ENCODE measurements around the gene CLIP1.

Gene CLIP1

DNA sequence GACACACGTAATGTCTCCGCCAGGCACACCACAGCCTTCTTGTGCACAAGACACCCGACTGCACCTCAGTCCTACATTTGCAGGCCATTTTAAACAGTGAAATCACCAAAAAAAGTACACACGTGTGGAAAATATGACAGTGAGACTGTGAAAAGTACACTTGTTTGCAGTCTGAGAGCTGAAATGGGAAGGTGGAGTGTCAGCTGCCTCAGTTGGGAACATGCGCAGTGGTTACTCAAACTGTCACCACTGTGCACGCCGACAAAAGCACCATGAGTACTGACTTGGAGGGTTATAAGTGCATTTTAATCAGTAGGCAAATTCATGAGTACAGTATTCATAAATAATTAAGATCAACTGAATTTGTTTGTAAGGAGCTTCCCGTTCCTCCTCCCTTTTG, 171.9 kb downstream of the CLIP1 start:
- DNase-seq (ENCODE audit: low read depth in 2 of 2), result no peak

DNA sequence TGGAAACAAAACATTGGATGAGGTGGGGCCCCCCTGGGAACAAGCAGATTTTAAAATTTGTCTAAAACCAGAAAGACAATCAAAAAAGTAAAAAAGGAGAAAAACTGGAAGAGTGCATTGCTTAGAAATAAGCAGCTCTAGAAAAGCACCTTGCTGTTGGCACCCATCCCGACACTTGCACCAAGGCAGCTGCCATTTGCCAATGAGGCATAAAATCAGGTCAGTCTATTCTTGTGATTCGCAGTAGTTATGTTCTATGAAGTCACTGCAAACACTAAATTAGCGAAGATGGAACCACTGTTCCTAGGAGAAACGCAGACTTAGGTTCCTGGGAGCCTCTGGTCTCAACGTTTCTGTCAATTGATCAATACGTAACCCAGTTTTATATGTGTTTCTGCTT, 172.4 kb downstream of the CLIP1 start:
- DNase-seq (ENCODE audit: low read depth in 2 of 2), result no peak

DNA sequence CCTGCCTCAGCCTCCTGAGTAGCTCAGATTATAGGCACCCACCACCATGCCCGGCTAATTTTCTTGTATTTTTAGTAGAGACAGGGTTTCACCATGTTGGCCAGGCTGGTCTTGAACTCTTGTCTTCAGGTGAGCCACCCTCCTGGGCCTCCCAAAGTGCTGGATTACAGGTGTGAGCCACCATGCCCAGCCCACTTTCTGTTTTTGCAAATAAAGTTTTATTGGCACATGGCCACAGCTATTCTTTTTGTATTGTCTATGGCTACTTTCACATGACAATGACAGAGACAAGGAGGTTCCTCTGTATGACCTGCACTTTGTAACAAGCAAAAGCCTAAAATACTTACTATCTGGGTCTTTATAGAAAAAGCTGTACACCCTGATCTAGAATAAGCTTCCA, 176.9 kb downstream of the CLIP1 start:
- no peak for DNase-seq (ENCODE audit: low read depth in 2 of 2)

DNA sequence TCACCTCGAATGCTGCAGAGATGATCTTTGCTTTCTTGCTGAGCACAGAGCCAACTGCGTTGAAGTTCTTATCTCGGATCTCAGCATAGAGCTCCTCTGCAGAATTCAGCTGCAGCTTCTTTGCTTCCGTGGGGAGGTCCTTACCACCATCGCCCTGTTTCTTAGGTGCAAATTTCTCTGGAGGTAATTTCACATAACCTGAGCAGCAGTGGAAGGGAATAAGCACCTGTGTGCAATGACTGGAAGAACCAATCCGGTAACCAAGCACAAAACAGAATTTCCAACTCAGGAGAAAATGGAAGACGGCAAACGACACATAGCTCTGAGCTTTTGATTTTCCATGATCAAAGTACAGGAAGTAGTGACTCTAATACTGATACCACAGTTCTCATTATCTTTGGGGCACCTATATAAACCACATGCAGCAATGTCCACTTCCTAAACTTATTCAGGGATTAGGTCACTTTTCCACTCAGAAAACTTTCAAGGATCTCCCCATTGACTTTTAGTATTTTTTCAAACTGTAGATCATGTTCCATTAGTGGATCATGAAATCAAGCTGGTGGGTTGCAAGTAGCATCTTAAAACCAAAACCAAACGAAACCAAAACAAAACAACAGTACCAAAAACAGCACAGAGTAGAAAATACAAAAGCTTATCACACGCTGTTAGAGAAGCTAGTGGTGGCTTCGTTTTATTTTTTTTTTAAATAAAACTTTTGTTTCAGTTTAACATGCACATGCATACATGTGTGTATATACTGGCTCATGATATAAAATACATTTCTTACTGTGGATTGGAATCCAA, 177.7 kb downstream of the CLIP1 start:
- no peak for DNase-seq (ENCODE audit: low read depth in 2 of 2)

DNA sequence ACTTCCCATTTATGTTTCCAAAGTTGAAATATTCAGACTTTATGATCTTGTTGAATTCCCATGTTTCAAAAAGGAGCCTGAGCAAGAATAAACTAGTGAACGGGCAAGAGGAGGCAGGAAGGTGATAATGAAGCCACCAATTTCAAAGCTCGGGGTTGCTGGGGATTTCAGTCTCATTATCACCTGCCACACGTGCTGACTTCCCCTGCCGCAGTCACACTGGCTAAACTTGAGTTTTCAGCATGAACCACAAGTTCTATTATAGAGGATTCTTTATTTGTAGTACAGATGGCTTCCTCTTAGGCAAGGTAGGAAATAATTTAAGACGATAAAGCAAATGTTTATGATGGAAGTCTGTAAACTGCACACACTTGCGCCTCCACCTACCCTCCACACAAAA, 178.5 kb downstream of the CLIP1 start:
- DNase-seq (ENCODE audit: low read depth in 2 of 2), result no peak

DNA sequence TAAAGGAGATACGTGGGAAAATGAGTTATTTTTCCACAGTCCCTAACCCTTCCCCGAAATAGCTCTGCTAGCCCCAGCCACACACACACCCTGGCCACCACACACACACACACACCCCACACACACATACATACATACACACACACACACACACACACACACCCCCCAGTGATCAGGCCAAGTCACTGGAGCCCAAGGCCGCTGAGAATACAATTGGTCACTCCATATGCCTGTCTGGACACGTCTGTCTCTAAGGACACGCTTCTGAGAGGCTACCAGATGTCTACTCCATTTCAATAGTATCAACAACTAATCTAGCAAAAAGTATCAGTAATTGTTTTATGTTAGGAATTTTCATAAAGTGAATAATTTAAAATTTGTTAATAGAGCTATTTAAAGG, 183.6 kb downstream of the CLIP1 start:
- no peak for DNase-seq (ENCODE audit: low read depth in 2 of 2)

DNA sequence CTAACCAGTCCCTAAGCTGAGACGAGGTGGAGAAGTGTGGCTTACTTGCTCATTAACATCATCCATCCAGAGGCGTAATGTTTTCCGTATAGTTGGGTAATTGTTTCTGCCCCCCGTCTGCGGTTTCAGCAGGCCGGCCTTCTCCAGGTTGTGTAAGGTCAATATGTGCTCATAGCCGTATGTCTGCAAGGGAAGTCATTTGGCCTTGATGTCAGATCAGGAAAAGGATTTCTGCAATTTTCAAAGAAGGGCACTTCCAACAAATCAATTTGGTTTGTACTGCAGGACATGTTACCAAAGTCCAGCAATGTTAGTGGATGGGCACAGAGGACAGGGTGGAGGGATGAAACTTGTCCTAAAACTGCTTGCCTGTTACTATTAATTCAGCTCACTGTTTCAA, 186.7 kb downstream of the CLIP1 start:
- DNase-seq (ENCODE audit: low read depth in 2 of 2), result no peak

DNA sequence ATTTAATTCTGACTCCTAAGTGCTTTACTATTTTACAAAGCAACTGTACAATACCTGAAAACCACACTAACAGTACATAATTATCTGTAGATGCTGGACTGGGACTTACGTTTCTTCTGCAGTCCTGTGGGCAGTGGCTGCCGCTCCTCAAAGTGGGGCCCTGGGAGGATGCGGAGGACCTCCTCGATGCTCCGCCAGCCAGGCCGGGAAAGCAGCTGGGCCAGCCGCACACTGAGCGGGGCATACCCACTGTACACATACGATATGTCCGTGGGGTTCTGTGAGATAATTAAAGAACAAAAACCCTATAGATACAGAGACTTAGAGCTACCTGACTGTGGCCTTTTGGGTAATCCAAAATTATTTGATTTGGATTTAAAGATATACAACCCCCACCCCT, 189.8 kb downstream of the CLIP1 start:
- no peak for DNase-seq (ENCODE audit: low read depth in 2 of 2)

DNA sequence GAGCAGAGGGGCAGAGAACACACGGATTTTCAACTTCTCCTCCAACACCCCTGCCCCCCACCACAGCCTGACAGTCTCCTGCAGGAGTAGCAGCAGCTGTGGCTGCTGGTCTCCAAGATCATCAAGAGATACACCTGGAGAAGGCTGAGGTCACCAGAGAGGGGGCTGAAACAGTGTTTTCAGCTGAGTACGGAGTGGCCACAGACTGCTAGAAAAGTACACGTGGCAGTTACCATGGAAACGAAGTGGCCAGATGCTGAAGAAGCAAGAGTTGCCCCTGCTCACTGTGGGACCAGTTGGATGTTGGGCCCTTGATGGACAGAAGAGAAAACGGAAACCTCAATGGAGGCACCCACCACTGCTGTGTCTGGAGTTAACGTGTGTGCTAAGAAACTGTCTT, 191.7 kb downstream of the CLIP1 start:
- DNase-seq (ENCODE audit: low read depth in 2 of 2), result no peak

DNA sequence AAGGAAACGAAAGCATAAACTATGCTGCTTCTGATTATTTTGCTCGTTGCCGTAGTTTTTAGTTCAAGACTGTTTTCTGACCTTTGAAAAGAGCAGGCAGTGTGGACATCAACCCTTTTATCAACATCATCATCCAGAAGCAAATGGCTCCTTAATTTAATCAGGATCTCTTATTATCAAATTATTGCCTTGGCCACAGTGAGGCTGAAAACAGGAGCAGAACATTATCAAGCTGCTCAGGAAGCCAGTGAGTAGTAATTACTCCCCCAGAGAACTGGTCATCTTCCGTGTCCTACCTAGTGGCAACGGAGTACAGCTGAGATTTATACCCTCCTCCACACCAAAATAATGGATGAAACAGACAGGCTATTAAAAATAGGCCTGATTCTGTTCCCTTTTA, 194.4 kb downstream of the CLIP1 start:
- DNase-seq (ENCODE audit: low read depth in 2 of 2), result no peak

DNA sequence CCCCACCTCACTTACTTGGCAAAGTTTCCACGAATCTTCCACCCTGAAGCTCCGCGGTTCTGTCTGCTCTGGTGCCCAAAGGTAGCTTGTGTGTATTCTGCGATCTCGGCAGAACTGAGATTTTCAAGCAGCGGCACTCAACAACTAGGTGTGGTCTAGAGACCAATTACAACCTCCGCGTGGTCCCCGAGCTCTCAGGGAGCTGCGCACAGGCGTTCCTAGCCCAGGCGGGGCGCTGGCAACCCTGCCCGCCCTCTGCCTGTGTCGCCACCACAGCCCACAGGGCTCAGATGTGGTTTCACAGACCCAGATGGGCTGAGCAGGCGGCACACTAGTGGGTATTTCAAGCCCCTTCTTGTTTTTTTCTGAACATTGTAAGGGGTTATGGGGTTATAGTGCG, 195.1 kb downstream of the CLIP1 start:
- no peak for DNase-seq (ENCODE audit: low read depth in 2 of 2)

DNA sequence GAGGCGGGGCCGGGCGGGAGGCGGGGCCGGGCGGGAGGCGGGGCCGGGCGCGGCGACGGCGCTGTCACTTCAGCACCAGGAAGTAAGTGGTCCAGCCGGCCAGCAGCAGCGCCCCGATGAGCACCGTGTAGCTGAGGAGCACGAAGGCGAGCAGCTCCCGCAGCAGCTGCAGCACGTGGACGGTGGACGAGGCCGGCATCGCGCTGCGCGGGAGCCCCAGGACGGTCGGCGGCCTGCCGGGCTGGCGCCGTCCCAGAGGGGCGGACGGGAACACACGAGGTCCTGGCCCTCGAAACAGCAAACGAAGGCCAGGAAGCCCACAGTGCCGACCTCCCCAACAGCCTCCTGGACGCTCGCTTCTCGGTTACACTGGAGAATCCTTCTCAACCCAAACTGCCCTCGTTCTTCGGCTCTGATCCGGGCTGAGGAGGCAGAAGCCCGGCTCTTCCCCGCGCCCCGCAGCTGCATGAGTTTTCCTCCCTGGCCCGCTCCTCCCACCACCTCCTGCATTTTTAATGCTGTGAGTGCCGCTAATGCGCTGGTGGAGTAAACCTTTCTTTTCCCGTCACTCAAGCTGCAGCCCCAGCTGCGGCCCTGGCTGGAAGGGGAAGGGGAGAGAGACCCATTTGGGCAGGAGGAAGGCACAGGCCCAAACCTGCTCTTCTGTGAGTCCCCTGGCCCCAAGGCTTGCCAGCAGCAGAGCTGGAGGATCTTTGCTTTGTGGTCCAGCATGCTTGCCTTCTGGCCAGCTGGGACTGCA, 195.9 kb downstream of the CLIP1 start:
- no peak for DNase-seq (ENCODE audit: low read depth in 2 of 2)

DNA sequence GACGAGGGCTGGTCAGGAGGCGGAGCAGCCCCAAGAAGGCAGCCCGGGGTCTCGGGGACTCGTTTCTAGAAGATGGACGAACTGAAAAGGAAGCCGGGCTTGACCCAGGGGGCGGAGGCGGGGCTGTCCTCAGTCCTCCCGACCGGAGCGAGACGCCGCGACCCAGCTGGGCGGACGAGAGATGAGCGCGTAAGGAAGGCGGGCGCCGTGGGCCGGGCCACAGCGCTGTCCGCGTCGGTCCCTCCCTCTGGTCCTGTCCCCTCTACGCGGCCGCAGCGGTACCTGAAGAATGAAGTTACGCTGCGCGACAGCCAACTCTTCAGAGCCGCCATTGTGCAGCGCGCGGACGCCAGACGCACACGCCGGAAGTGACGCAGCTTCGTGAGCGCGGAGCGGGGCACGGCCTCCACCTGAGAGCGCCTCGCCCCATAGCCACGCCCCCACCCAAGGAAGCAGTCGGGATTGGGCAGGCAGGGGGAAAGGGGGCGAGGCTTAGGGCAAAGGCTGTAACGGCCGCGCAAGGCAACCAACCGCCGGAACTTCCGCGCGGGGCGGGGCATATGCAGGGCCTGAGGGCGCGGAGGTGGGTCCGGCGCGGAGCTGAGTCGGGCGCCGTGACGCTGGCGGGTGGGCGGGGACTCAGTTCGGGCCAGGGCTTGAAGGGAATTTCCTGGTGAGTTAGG, 196.6 kb downstream of the CLIP1 start, which contains the start of gene DIABLO:
DIABLO (minus strand) TSS at position 370 of the 683 bp plus-strand sequence; CDS start at position 332, 38 bp downstream.
- peak; percentile 99 to 100 for DNase-seq (ENCODE audit: low read depth in 2 of 2)

Data from stimulated activated CD4-positive, alpha-beta T cell treated with anti-CD3 and anti-CD28 coated beads, Interleukin-1b, Interleukin-23, amount 100 ng/mL, for 1 hour (primary cell).